IMR-90 (cell line): ENCODE measurements around the gene KAT6B. TPM values are rescaled to one million over a fixed set of nuclear protein-coding genes. Genes with fewer than 3 reads are reported as not detected.

Source experiments
- ATAC-seq: fragments of 200-7000 bp; cut with Tn5 transposase; 2 replicates; pipeline ENCODE4 v1.9.1; 2020; ENCODE audit warnings: low read depth, mild to moderate bottlenecking, moderate library complexity
- BruUV-seq: library from RNA; stranded (reverse); fragments of 400-500 nt; replicated peaks from 2 replicates; lab custom pipeline; 2021; lab: Mats Ljungman, UMichigan
- CTCF ChIA-PET: fragments of 300-600 bp; formaldehyde crosslinking; extraction: SDS; loops from one replicate; lab custom pipeline; 2021; ENCODE audit warnings: antibody characterized with exemption; lab: Yijun Ruan, JAX
- POLR2A ChIA-PET: fragments of 300-600 bp; sonication (Branson Sonifier 250); formaldehyde crosslinking; loops from one replicate; lab custom pipeline; 2022; ENCODE audit warnings: antibody characterized with exemption; ENCODE audit not compliant: unreplicated experiment; lab: Charles Lee
- DNase-seq: peaks from one replicate; pipeline ENCODE4 v3.0.0; 2013
- H2AFZ ChIP-seq: replicated peaks from 2 replicates; pipeline ENCODE3; 2013; ENCODE audit warnings: low read length, mild to moderate bottlenecking; ENCODE audit not compliant: poor library complexity
- H2AK5ac ChIP-seq: 2 replicates; pipeline ENCODE4 v1.6.1; 2013; ENCODE audit warnings: low read depth, low read length, inconsistent platforms
- H2AK9ac ChIP-seq: replicated peaks from 2 replicates; pipeline ENCODE3; 2013; ENCODE audit warnings: mild to moderate bottlenecking, low read depth, low read length, moderate library complexity; ENCODE audit not compliant: poor library complexity
- H2BK120ac ChIP-seq: 2 replicates; pipeline ENCODE4 v1.6.1; 2013; ENCODE audit warnings: low read depth, low read length, inconsistent platforms
- H2BK15ac ChIP-seq: 3 replicates; pipeline ENCODE4 v1.6.1; 2013; ENCODE audit warnings: low read depth, low read length, inconsistent platforms
- H2BK20ac ChIP-seq: 2 replicates; pipeline ENCODE4 v1.6.1; 2013; ENCODE audit warnings: low read depth, mild to moderate bottlenecking, inconsistent platforms, low read length, moderate library complexity
- H2BK5ac ChIP-seq: 2 replicates; pipeline ENCODE4 v1.6.1; 2013; ENCODE audit warnings: mild to moderate bottlenecking, low read depth, low read length, inconsistent platforms; ENCODE audit not compliant: poor library complexity, severe bottlenecking
- H3K14ac ChIP-seq: replicated peaks from 2 replicates; pipeline ENCODE4 v1.6.1; 2013; ENCODE audit warnings: low read depth, low read length, inconsistent platforms
- H3K18ac ChIP-seq: 2 replicates; pipeline ENCODE4 v1.6.1; 2013; ENCODE audit warnings: low read depth, low read length, control low read depth
- H3K23ac ChIP-seq: 2 replicates; pipeline ENCODE4 v1.6.1; 2013; ENCODE audit warnings: low read depth, low read length, inconsistent platforms
- H3K27ac ChIP-seq: 2 replicates; pipeline ENCODE4 v1.5.1; 2013; ENCODE audit warnings: mild to moderate bottlenecking, control low read depth, low read length; ENCODE audit not compliant: insufficient read depth
- H3K27me3 ChIP-seq: 2 replicates; pipeline ENCODE4 v1.6.1; 2013; ENCODE audit warnings: low read length; ENCODE audit not compliant: control insufficient read depth, insufficient read depth
- H3K36me3 ChIP-seq: 2 replicates; pipeline ENCODE4 v1.6.1; 2013; ENCODE audit warnings: low read length, mixed read lengths; ENCODE audit not compliant: control insufficient read depth, insufficient read depth
- H3K4ac ChIP-seq: 2 replicates; pipeline ENCODE4 v1.6.1; 2013; ENCODE audit warnings: low read depth, low read length, inconsistent platforms
- H3K4me1 ChIP-seq: 2 replicates; pipeline ENCODE4 v1.6.1; 2013; ENCODE audit warnings: low read length, mixed read lengths; ENCODE audit not compliant: control insufficient read depth, insufficient read depth
- H3K4me2 ChIP-seq: 2 replicates; pipeline ENCODE4 v1.6.1; 2013; ENCODE audit warnings: low read depth, mild to moderate bottlenecking, control low read depth, low read length, moderate library complexity
- H3K4me3 ChIP-seq: 2 replicates; pipeline ENCODE4 v1.5.1; 2013; ENCODE audit warnings: low read depth, mild to moderate bottlenecking, control low read depth, low read length, moderate library complexity; ENCODE audit not compliant: insufficient read depth
- H3K56ac ChIP-seq: 2 replicates; pipeline ENCODE4 v1.6.1; 2013; ENCODE audit warnings: low read length, inconsistent platforms; ENCODE audit not compliant: insufficient read depth; ENCODE audit errors: extremely low read depth
- H3K79me1 ChIP-seq, 2 experiments: 2 replicates each; pipeline ENCODE4 v1.6.1; 2013; ENCODE audit warnings: low read length in 2 of 2, inconsistent platforms in 1 of 2, low read depth in 1 of 2
- H3K9ac ChIP-seq: 2 replicates; pipeline ENCODE4 v1.6.1; 2013; ENCODE audit warnings: low read depth, low read length, control low read depth
- H3K9me1 ChIP-seq: 2 replicates; pipeline ENCODE4 v1.6.1; 2013; ENCODE audit warnings: low read length, inconsistent platforms; ENCODE audit not compliant: insufficient read depth
- H3K9me3 ChIP-seq: 2 replicates; pipeline ENCODE4 v1.6.1; 2013; ENCODE audit warnings: low read length; ENCODE audit not compliant: control insufficient read depth, insufficient read depth
- H4K20me1 ChIP-seq: 2 replicates; pipeline ENCODE4 v1.6.1; 2013; ENCODE audit warnings: low read length, inconsistent platforms; ENCODE audit not compliant: insufficient read depth
- H4K5ac ChIP-seq: 2 replicates; pipeline ENCODE4 v1.6.1; 2013; ENCODE audit warnings: mild to moderate bottlenecking, low read depth, low read length, control low read depth
- H4K8ac ChIP-seq, 2 experiments: 2 replicates each; pipeline ENCODE4 v1.6.1; 2013; ENCODE audit warnings: low read depth in 2 of 2, low read length in 2 of 2, control low read depth in 1 of 2, inconsistent platforms in 1 of 2
- H4K91ac ChIP-seq: 2 replicates; pipeline ENCODE4 v1.6.1; 2013; ENCODE audit warnings: low read depth, low read length, inconsistent platforms; ENCODE audit not compliant: insufficient read depth
- CHD1 ChIP-seq: IDR thresholded peaks from 2 replicates; pipeline ENCODE4 v1.6.1; 2012; ENCODE audit warnings: low read depth, low read length, improper control_type of control experiment
- RCOR1 ChIP-seq: IDR thresholded peaks from 2 replicates; pipeline ENCODE4 v1.6.1; 2012; ENCODE audit warnings: mild to moderate bottlenecking, low read length, improper control_type of control experiment; ENCODE audit not compliant: insufficient replicate concordance
- WGBS, 2 experiments: methylation state at CpG; one replicate each; pipeline versions ENCODE4 v1.1.5 to v1.1.7; 2013; ENCODE audit warnings: missing lambda C conversion rate in 2 of 2; ENCODE audit not compliant: insufficient read length in 1 of 2; ENCODE audit errors: extremely low coverage in 2 of 2; 5-methylcytosine and 5-hydroxymethylcytosine counted together
- dilution Hi-C: fragments of 300-500 bp; cut with HindIII; formaldehyde crosslinking; loops from one replicate; pipeline ENCODE4 v1.14.3; 2018; ENCODE audit warnings: low sequenced_read_pairs; ENCODE audit not compliant: unreplicated experiment
- in situ Hi-C: fragments of 300-500 bp; cut with MboI; formaldehyde crosslinking; loops from 3 replicates; pipeline ENCODE4 v1.14.3; 2019; ENCODE audit warnings: low sequenced_read_pairs, inconsistent platforms, mixed read lengths
- intact Hi-C: fragments of 100-400 bp; cut with micrococcal nuclease; formaldehyde crosslinking; loops from 2 replicates; pipeline ENCODE4 v1.10.0; 2022
- polyA plus RNA-seq, 3 experiments: library from polyadenylated mRNA; depleted of rRNA; stranded (reverse); fragments of >200 nt; gene quantifications; 2 replicates each; pipeline ENCODE4 v1.2.3, GENCODE V29; 2012; ENCODE audit warnings: low replicate concordance in 1 of 3
- total RNA-seq: library from RNA; depleted of rRNA; stranded (reverse); fragments of >200 nt; gene quantifications from 2 replicates; pipeline ENCODE4 v1.2.3, GENCODE V29; 2012

Gene KAT6B
- total and polyA plus RNA-seq, 2 of the 4 experiments (the other 2 are of a cell fraction): 8.8 to 28.1 TPM

DNA sequence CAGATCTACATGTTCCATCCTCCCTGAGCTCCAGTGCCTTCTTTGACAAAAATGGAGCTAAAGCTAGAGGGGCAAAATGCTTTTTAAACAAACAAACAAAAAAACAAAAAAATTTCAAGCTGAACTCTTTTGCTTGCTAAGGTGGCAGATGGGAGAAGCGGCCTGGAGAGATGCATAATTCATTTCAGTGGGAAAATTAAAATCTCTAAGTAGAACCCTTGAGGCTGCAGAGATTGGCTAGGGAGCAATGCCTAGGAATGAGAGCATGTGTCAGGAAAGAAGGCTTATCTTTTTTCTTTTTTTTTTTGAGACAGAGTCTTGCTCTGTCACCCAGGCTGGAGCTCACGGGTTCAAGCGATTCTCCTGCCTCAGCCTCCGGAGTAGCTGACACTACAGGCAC is 238.7 kb downstream of the KAT6B start:
- H3K9me1 ChIP-seq: no peaks in the 10 kb centered on the region; the same call in 1 of the 2 replicates
- H2BK20ac ChIP-seq: no peak overlapping the region
- dilution Hi-C loops (no loop called here), intact Hi-C loops (no loop called here), in situ Hi-C loops (no loop called here)
- H3K18ac ChIP-seq: no peak overlapping the region
- H2BK15ac ChIP-seq: no peak overlapping the region
- H3K14ac ChIP-seq: no peak overlapping the region
- no peaks in the 10 kb centered on the region for H4K20me1 ChIP-seq
- POLR2A ChIA-PET: no interaction called here
- no peaks in the 10 kb centered on the region for H3K27me3 ChIP-seq
- no peak overlapping the region for H3K4me3 ChIP-seq
- H2AK5ac ChIP-seq: no peak overlapping the region
- H3K4me1 ChIP-seq: peaks cover 3% of the 10 kb centered on the region
- DNase-seq (no peak), ATAC-seq (no peak)
- no peak overlapping the region for H3K4ac ChIP-seq
- H3K9me3 ChIP-seq: no peaks in the 10 kb centered on the region
- no peak overlapping the region for H3K23ac ChIP-seq
- WGBS, 2 experiments: no CpG with 5 or more reads among the region's 4 CpGs
- H3K4me2 ChIP-seq: no peak overlapping the region
- no TSS peak for BruUV-seq
- H2BK5ac ChIP-seq: no peak overlapping the region
- no peak overlapping the region for H3K9ac ChIP-seq
- no peaks in the 10 kb centered on the region for H3K36me3 ChIP-seq
- CTCF ChIA-PET: interaction anchor here (0.6 kb wide), 1 partner anchor 577 kb away, joined by 3 read pairs; no protein-coding TSS in a partner anchor
- H2AFZ ChIP-seq: no peak overlapping the region
- H4K5ac ChIP-seq: no peak overlapping the region
- no peak overlapping the region for H3K27ac ChIP-seq
- H2AK9ac ChIP-seq: no peak overlapping the region
- no peaks in the 10 kb centered on the region for H3K79me1 ChIP-seq
- no peak overlapping the region for H3K56ac ChIP-seq
- TF ChIP-seq RCOR1 (no peak), CHD1 (no peak)
- H2BK120ac ChIP-seq: no peak overlapping the region
- H4K8ac ChIP-seq: no peak overlapping the region
- H4K91ac ChIP-seq: no peak overlapping the region
